ENCODE measurements around the gene UBE2Q2.

Gene UBE2Q2

DNA sequence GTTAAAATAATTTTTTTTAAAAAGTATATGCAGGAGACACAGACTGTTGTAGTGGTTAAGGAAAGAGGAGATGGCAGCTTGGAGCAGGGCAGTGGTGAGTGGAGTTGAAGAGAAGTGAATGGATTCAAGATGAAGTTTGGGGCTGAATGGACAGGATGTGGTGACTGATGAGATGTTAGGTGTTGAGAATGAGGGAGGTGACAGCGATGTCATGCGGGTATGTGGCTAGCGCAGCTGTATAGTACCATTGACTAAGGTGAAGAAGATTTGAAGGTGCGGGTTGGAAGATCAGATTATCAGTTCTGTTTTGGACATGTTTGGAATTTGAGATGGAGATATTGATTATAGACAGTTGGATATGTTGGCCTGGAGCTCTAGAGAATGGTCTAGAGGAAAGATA lies 80.5 kb downstream of the UBE2Q2 start:
- DNase-seq (ENCODE audit: low spot score), result no peak

DNA sequence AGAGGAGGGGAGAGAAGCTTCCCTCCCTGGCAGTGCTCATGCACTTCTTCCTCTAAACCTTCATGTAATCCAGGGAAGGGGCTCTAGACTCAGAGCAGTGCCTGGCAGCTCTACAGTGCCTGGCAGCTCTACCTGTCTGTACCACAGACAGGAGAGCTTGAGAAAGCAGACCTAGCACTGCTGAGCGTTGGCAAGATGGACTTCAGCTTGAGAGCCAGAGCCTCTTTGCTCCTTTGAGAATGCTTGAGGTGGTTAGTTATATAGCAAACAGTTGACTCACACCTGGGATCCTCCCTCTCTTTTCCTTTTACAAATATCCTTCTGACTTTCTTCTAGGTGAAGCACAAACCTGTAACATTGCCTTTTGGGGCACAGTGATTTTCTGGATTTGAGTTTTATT lies 81.3 kb downstream of the UBE2Q2 start:
- no peak for DNase-seq (ENCODE audit: low spot score)

DNA sequence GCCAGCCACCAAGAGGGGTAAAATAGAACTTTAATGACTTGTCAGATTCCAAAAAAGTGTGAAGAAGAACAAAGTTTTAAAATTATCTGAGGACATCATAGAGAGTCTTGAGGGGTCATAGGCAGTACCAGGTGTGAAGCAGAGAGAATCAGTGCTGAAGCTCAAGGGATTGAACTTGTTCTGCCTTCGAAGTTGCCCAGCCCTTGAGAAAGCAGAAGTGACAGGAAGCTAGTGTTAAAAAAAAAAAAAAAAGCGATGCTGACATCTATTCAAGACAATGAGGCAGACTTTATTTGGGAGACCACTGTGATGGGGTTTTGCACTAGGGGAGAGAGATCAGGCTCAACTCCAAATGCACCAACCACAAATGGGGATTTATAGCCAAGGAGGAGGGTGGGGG lies 82.2 kb downstream of the UBE2Q2 start:
- DNase-seq (ENCODE audit: low spot score), result no peak

DNA sequence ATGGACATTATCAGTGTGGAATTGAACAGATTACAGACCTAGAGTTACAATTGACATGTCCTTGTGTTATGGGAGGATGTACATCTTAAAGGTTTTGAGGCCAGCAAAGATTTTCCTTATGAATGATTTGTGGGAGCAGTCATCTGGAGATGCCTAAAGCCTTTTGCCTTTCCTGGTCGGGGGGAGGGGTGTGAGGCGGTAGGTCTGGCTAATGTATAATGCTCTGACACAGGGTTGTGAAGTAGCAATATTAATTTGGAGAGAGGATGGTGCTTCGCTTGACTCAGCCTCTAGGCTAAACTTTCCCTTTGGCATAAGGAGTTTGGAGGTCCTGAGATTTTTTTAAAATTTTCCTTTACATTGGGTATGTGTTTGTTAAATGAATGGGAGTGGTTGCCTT lies 83.7 kb downstream of the UBE2Q2 start:
- DNase-seq (ENCODE audit: low spot score), result no peak

DNA sequence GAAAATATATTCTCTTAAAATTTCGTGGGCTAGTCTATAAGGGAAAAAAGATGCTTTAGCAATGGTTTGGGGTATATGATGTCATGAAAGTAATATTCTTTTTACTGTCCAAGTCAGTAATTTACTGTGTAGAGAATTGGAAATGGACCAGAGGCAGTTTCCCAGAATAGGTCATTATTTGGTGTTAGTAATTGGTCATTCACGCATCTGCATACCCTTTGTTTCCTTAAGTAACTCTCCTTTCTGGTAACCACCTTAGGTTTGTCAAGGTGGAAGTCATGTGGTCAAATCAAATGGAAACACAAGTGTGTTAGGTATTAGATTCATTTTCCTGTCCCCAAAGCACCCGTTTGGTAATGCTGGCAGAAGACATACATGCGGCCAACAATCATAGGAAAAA lies 84.4 kb downstream of the UBE2Q2 start:
- DNase-seq (ENCODE audit: low spot score), result no peak

DNA sequence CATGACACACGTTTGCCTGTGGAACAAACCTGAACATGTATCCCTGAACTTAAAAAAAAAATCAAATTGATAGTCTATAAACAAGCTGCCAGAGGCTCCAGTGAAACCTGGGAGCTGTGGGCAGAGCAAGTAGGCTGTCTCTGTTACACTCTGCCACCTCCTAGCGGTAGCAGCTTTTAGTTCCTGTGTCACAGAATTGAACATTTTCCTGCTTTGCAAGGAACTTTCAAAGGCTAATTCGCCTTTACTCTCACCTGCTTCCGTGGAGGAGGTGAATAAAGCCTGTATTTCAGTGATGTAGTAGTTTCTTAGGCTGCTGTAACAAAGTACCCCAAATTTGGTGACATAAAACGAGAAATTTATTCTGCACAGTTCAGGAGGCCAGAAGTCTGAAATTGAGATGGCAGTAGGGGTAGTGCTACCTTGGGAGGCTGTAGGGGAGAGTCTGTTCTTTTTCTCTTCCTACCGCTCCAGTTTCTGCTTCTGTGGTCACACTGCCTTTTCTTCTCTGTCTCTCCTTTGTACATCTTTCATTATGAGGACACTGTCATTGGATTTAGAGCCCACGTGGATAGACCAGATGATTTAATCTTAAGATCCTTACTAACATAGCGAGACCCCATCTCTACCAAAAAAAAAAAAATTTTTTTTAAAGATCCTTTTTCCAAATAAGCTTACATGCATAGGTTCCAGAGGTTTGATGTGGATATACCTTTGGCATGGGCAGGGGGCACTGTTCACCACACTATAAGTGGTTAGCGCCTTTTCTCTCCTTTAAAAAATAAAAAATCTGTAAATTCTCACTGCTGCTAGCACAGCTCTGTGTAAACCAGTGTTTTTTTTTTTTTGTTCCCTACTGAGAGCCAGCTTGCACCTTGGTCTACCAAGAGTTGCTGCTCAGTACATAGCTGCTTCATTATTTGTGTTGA lies 85.7 kb downstream of the UBE2Q2 start:
- DNase-seq (ENCODE audit: low spot score), result no peak

DNA sequence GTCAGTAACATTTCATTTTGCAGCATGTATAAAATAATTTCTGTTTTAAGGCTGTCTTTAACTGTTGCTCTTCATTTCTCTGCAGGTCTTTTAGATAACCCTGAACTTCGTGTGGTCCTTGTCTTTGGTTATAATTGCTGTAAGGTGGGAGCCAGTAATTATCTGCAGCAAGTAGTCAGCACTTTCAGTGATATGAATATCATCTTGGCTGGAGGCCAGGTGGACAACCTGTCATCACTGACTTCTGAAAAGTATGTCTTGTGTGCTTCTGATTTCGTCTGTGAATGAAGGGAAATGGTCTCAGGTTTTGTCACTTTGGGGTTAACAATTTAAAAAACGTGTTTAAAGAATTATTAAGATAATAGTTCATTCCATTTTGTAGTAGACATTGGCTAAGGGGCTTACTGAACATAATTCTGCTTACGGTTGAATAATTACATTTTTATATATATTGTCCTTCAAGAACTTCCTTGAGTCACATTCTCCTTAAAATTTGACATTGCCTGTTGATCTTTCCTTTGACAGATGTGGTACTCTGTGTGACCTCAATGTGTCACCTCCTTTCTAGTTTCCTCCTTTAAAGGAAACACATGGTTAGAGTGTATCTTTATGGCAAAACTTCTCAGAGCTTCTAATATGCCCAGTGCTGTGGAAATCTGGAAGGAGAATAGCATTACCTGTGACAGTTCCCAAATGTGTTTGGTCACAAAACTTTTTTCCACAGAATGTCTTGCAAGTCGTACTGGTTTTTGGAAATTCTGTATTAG lies 86.7 kb downstream of the UBE2Q2 start:
- no peak for DNase-seq (ENCODE audit: low spot score)

DNA sequence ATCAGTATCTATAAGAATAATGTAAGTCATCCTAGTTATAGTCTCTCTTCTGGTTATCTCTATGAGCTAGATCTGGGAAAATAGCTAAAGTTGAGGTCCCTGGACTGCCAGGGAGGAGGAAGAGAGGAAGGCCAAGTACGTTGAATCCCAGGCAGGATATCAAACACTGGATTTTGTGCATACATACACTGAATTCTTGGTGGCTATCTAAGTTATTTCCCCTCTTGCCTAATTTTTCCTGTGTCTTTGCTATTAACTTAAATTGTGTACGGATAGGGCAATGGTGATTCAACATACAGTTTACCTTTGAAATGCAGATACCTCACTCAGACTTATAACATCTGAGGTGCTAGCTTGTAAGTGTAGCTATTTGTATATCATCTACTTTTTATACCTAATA lies 87.6 kb downstream of the UBE2Q2 start:
- no peak for DNase-seq (ENCODE audit: low spot score)

DNA sequence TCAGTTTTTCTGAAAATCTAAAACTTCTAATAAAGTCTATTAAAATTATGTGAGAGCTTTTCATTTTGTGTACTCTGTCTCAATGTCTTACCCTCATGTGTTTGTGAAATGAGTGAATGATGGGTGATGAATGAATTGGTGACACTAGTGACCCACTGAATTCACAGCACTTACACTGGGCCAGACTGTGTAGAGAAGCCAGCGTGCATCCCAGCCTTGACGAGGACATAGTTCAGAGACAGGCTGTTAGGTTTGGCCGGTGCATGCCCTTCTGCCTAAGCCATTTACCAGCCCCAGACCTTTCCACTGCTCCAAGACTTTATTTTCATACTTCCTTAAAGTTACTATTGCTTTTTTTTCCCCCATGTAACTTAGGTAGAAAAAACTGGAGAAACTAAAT lies 99.2 kb downstream of the UBE2Q2 start:
- DNase-seq (ENCODE audit: low spot score), result no peak

DNA sequence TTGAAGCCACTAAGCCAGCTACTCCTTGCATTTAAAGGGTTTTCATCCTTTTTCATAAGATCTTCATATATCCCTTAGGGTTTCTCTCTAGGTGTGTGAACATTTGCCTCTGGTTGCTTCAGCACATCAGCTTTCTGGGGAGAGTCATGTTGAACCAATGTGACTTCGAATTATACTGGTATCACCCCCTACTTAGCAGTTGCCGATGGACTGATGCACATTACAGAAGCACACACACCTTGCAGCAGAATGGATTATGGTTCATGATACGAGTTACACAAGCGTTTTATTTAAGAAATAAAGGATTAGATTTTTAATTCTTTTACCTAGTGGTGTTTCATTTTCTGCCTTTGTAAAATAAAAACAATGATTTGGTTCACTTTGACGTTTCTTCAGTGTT lies 100.0 kb downstream of the UBE2Q2 start:
- no peak for DNase-seq (ENCODE audit: low spot score)

DNA sequence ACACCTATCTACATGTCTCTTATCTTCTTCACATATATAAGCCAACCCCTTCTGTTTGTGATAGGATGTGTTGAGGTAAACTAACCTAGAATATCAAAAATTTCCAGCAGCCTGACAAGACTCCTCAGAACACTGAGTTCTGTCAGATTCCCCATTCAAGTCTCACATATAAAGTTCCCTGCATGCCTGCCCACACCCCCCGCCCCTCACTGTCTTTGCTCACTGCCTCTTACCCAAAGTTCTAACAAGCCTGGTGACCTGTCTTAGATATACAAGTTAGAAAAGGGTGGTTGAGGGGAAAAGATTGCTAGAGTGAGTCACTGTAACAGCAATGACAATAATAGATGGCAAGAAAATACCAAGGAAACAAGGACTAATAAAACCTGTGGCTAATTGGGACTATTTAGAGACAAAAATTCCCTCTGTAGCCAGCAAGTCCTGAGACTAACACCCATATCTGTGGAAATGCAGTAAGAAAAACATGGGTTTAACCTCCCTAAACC lies 100.5 kb downstream of the UBE2Q2 start:
- DNase-seq (ENCODE audit: low spot score), result no peak

DNA sequence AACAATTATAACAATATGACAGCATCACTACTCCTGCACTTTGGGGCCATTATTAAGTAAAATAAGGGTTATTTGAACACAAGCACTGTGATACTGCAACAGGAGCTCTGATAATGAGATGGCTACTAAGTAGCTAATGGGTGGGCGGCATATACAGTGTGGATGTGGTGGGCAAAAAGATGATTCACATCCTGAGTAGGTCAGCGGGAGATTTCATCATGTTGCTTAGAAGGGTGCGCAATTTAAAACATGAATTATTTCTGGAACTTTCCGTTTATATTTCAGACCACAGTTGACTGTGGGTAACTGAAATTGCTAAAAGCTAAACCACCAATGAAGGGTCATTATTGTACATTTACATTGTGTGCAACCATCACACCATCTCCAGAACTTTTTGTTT lies 102.7 kb downstream of the UBE2Q2 start:
- DNase-seq (ENCODE audit: low spot score), result no peak

DNA sequence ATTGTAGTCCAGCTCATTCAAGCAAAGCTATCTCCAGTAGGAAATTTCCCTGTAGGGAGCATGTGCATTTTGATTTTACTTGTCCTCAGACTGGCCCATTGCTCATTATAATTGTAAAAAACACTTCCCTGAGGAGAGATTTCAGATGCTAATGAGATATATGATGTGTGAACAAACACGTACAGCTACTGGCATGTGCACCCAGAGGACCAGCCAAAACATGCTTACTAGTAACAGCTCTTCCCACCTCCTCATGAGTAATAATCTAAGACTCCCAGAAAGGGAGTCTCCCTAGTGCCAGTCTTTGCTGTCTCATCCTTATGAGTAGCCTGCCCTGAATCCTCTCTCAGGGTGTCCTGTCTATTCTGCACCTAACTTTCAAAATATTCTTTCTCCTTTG lies 103.8 kb downstream of the UBE2Q2 start:
- no peak for DNase-seq (ENCODE audit: low spot score)

DNA sequence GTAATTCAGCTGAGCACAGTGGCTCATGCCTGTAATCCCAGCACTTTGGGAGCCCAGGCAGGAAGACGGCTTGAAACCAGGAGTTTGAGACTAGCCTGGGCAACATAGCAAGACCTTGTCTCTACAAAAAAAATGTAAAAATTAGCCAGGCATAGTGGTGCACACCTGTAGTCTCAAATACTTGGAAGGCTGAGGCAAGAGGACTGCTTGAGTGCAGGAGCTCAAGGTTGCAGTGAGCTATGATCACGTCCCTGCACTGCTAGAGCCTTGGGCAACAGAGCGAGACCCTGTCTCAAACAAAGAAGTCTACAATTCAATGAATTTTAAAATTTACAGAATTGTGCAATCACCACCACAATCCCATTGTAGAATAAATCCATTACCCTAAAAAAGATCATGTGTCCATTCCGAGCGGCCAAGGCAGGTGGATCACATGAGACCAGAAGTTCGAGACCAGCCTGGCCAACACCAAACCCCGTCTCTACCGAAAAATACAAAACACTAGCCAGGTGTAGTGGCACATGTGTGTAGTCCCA lies 105.6 kb downstream of the UBE2Q2 start:
- DNase-seq (ENCODE audit: low spot score), result no peak

All from left forelimb (tissue), 1 donor.